ENCODE data around the gene AQR.

AQR gene

GRCh38 chr15:34890424-34890823 is 79.1 kb downstream of the AQR start:
- TF ChIP-seq FOXP2 (optimal IDR thresholded peaks at IDR 0.05; ENCODE audit: borderline replicate concordance, extremely low read depth, extremely low read length, insufficient read depth) (no peak), TAF1 (IDR thresholded peaks at IDR 0.05; ENCODE audit: borderline replicate concordance, insufficient read depth, low read length) (no peak), POLR2AphosphoS5 (IDR thresholded peaks at IDR 0.05; ENCODE audit: low read depth, low read length) (no peak), REST (IDR thresholded peaks at IDR 0.05; ENCODE audit: insufficient read depth in 1 of 2, low read depth in 2 of 2, low read length in 2 of 2) (no peak)

DNA sequence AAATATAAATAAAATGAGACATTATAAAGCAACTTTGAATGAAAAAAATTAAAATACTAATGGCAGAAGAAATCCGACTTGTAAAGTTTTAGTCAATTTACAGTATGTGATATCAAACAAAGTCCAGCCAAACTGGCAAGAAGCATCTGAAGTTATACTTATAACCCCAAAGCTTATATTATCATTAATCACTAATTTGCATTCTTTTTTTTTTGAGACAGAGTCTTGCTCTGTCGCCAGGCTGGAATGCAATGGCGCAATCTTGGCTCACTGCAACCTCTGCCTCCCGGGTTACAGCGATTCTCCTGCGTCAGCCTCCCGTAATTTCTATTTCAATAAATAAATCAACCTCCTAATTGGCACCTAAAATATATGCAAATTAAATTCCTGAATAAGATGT is 80.1 kb downstream of the AQR start:
- TF ChIP-seq FOXP2 (optimal IDR thresholded peaks at IDR 0.05; ENCODE audit: borderline replicate concordance, extremely low read depth, extremely low read length, insufficient read depth), result no peak
- TF ChIP-seq POLR2AphosphoS5 (IDR thresholded peaks at IDR 0.05; ENCODE audit: low read depth, low read length), result no peak
- no peak for TF ChIP-seq SIN3A (IDR thresholded peaks at IDR 0.05; ENCODE audit: borderline replicate concordance, insufficient read depth, low read length)
- TF ChIP-seq REST (IDR thresholded peaks at IDR 0.05; ENCODE audit: insufficient read depth in 1 of 2, low read depth in 2 of 2, low read length in 2 of 2), result no peak
- TF ChIP-seq TAF1 (IDR thresholded peaks at IDR 0.05; ENCODE audit: borderline replicate concordance, insufficient read depth, low read length), result no peak

- TF ChIP-seq REST (IDR thresholded peaks at IDR 0.05; ENCODE audit: insufficient read depth in 1 of 2, low read depth in 2 of 2, low read length in 2 of 2), result no peak
- TF ChIP-seq POLR2AphosphoS5 (IDR thresholded peaks at IDR 0.05; ENCODE audit: low read depth, low read length), result no peak
- TF ChIP-seq FOXP2 (optimal IDR thresholded peaks at IDR 0.05; ENCODE audit: borderline replicate concordance, extremely low read depth, extremely low read length, insufficient read depth), result no peak
- TF ChIP-seq TAF1 (IDR thresholded peaks at IDR 0.05; ENCODE audit: borderline replicate concordance, insufficient read depth, low read length), result no peak
- TF ChIP-seq SIN3A (IDR thresholded peaks at IDR 0.05; ENCODE audit: borderline replicate concordance, insufficient read depth, low read length), result no peak
These were observed 83.4 kb downstream of the AQR start for GRCh38 chr15:34886134-34886533.

DNA sequence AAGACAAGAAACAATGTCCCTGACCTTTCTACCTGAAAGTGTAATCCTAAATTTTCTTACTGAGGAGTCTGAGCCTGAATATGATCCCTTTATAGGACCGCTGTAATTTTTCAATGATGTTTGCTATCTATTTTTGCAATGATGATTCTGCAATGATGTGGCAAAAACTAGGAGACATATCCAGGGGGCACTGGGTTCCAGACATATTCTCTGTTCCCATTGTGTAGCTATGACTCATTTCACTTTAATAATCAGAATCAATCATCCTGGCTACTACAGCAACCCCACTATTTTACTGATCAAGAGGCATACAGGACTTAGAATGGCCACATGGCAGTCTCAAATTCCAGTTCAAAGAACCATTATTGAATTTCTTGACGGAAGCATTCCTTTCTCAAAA is 85.9 kb downstream of the AQR start:
- TF ChIP-seq FOXP2 (optimal IDR thresholded peaks at IDR 0.05; ENCODE audit: borderline replicate concordance, extremely low read depth, extremely low read length, insufficient read depth) (no peak), REST (IDR thresholded peaks at IDR 0.05; ENCODE audit: insufficient read depth in 1 of 2, low read depth in 2 of 2, low read length in 2 of 2) (no peak), POLR2AphosphoS5 (IDR thresholded peaks at IDR 0.05; ENCODE audit: low read depth, low read length) (no peak), TAF1 (IDR thresholded peaks at IDR 0.05; ENCODE audit: borderline replicate concordance, insufficient read depth, low read length) (no peak), SIN3A (IDR thresholded peaks at IDR 0.05; ENCODE audit: borderline replicate concordance, insufficient read depth, low read length) (no peak)

GRCh38 chr15:34883042-34883441 is 86.5 kb downstream of the AQR start:
- no peak for TF ChIP-seq FOXP2 (optimal IDR thresholded peaks at IDR 0.05; ENCODE audit: borderline replicate concordance, extremely low read depth, extremely low read length, insufficient read depth)
- TF ChIP-seq SIN3A (IDR thresholded peaks at IDR 0.05; ENCODE audit: borderline replicate concordance, insufficient read depth, low read length), result no peak
- no peak for TF ChIP-seq TAF1 (IDR thresholded peaks at IDR 0.05; ENCODE audit: borderline replicate concordance, insufficient read depth, low read length)
- TF ChIP-seq POLR2AphosphoS5 (IDR thresholded peaks at IDR 0.05; ENCODE audit: low read depth, low read length), result no peak
- no peak for TF ChIP-seq REST (IDR thresholded peaks at IDR 0.05; ENCODE audit: insufficient read depth in 1 of 2, low read depth in 2 of 2, low read length in 2 of 2)

All from PFSK-1 (cell line).